ENCODE data around the gene ST3GAL2.

Gene ST3GAL2

DNA sequence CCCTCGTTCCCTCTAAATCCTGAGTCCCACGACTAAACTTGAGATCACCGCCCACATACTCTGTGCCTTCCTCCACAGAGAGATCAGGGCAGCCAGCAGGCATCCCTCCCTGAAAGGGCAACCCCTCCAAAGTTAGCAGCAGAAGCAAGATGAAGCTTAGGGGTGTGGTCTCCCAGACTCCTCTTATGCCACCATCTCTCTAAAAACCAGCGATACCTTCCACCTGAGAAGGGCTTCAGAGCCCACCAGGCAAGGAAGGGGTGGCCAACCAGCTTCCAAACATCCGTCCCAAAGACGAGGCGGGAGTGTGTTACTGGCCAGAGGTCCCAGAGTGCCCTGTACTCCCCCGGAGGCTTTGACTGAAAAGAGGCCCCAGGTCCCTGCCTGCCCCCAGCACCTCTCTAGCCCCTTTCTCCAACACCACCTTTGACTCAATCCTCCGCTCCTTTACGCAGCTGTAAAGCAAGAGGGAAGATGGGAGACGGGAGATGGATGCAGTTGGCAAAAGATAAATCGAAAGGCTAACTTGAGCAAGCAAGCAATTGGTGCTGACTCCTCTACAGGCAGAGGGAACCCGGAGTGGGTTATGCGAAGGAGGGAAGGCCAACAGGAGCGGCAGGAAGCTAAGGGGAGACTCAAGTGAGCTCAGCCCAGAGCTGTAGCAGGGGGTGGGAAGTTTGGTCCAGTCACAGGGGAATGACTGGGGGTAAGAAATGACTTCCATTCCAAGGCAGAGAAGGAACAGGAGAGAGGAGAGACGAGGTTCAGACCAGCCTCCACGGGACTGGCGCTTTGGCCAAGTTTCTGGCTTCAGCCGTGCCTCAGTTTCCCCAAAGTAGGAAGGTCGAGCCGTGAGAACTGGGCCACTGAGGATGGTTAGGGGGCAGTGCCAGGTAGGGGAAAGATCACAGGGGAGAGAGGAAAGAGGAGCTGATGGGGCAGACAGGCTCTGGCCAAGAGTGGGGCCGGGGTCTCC is 1.0 kb downstream of the ST3GAL2 start:
- DNase-seq (ENCODE audit: low spot score) = no peak

DNA sequence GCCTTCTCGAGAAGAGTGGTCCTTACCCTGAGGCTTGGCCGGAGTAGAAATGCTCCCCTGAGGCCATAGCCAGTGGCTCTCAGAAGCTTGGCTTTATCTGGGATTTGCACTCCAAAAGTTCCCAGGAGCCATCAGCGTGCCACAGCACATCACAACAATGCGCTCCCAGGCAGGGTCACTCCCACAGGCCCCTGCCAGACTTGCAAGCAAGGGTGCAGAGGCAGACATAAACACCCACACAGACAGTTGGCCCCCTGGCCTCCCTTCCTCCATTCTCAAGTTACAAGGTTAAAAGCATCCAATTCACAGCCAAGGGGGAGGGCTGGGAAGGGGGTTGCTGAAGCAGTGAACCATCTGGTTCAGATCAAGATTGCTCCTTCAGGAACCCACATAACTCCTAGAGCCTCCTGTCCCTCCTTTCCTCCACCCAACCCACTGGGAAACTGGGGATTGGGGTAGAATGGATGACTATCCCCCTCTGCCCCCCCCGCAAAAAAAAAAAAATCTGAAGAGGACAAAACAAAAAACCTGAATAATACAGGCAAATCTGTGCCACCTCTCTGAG is 1.8 kb downstream of the ST3GAL2 start:
- no peak for DNase-seq (ENCODE audit: low spot score)

DNA sequence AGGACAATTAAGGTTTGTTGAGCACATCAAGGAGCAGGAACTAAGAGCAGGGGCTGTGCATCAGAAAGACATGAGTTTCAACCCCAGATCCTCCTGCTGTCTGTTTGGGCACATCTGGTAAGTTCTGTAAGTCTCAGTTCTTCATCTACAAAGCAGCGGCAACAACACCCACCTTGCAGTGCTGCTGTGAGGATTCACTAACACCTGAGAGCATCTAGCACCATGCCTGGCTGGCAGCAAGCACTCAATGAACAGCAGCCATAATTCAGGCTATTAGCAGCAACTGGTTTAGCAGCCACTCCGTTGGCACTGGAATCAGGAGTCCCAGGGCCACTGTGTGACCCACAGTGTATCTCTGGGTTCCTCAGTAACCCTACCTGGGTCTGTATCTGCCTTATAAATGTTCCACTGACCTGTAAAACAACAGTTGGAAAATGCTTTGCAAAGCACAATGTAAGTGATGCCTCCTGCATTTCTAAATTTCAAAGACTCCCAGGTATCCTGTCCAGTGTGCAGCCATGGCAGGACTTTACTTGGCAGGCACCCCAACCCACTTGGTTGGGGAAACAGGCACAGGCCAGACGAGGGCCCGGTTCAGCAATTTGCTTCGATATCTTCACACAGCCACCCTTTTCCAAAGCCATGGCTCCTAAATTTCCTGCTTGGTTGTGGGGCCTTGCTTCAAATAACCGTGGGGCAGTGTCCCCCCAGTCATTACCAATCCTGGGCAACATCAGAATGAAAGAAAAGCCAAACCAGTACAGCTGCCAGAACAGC is 4.2 kb downstream of the ST3GAL2 start:
- DNase-seq (ENCODE audit: low spot score) = no peak

DNA sequence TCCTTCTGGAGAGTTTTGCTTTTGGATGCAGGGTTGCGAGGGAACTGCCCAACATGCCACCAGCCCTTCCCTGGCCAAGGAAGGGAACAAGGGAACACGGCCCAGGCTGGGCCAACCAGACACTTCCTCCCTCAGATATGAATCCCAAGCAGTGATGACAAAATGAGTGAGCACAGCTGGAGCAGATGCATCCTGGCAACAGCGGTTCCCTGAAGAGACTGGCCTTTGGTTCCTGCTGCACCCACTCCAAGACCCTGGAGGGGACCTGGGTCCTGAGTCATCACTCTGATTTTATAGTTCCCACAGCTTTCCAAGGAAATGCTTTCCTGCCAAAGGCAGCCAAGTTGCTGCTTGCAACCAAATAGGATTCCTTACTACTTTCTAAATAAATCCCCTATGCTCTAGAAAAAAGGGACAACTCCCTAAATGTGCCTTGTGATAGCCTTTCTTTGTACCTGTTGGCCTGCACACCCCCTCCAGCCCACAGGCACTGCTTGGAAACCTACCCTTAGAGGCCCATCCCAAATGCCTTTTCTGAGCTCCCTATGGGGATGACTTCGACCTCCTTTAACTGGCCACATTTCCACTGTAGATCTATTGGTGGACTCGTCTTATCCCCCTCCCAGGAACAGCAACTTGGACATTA is 5.3 kb downstream of the ST3GAL2 start:
- peak; percentile 90 for DNase-seq (ENCODE audit: low spot score)

DNA sequence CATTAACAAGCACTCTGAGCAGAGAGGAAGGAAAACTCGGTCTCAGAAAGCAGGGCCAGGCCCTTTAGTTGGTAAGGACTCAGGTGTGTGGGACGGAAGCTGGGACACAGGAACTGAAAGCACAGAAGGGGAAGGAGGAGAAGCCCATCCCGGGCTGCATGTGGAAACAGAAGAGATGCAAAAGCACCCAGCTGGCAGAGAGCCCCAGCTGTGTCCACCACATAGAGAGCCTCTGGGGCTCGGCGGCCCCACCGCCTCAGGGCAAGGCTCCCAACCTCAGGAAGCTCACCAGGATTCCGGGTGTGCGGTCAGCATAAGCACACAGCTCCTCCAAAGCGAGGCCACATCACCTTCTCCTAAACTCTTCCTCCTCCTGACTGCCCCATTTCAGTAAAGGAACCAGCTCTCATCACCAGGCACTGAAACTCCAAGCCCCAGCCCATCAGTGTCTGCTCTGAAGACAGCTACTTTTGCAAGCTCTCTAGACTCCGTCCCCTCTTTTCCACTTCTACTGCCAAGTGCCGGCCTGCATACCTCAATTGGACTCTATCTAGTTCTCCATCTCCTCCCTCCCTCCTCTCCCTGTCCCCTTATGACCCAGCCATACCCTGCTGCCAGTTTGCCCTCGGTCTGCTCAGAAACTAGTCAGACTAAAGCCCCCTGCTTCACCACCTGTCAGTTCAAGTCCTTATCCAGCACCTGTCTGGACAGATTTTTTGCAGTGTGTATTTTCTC is 6.0 kb downstream of the ST3GAL2 start:
- DNase-seq (ENCODE audit: low spot score) = no peak

DNA sequence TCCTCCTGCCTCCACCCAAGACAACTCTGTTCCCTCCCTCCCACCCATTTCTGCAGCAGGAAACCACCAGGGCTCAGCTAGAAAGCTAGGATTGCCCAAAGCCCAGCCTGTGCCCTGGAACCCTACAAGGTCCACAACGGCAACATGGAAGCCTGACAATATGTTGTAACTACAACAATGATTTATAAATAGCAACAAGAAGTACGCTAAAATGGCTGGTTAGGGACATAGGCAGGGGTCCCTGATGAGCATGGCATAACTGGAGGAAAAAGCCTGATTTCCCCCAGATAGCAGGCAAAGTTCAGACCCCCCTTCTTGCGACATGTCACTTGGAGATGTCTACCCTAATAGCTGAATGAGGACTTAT is 6.6 kb downstream of the ST3GAL2 start:
- no peak for DNase-seq (ENCODE audit: low spot score)

DNA sequence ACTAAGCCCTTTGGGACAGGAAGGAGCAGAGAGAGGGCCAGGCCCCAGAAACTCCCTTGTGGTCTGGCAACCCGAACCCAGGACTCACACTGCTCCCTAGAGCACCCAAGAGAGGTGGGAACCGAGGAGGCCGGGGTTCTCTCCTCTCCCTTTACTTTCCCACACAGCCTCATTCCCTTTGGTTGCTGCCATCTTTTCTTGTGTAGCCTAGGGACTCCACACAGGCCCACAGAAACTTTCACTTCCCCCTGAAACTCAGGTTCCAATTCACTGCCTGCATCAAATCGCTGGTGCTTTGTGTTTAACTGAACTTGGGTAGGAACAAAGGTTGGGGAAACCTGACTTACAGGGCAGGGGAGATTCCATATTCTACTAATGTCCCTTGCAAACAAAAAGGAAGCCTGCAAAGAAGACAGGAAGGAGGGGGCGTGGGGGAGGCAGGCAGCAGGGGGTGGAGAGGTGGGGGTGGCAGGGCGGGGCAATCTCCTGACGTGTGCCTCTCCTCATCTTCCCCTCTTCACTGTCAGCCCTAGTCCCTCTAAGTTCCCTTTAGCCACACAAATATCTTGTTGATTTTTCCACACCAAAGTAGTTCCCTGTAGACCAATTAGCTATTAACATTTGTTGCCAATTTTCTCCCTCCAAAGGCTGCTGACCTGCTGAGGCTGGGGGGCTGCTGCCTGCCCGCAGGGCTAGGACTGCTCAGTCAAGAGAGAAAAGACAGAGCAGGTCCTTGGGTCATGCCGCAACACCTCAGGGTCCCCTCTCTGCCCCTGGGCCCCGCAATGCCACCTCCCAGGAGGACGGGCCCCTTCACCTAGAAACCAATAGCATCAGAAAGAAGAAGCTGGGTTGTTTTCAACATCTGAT is 8.0 kb downstream of the ST3GAL2 start:
- DNase-seq (ENCODE audit: low spot score) = no peak

DNA sequence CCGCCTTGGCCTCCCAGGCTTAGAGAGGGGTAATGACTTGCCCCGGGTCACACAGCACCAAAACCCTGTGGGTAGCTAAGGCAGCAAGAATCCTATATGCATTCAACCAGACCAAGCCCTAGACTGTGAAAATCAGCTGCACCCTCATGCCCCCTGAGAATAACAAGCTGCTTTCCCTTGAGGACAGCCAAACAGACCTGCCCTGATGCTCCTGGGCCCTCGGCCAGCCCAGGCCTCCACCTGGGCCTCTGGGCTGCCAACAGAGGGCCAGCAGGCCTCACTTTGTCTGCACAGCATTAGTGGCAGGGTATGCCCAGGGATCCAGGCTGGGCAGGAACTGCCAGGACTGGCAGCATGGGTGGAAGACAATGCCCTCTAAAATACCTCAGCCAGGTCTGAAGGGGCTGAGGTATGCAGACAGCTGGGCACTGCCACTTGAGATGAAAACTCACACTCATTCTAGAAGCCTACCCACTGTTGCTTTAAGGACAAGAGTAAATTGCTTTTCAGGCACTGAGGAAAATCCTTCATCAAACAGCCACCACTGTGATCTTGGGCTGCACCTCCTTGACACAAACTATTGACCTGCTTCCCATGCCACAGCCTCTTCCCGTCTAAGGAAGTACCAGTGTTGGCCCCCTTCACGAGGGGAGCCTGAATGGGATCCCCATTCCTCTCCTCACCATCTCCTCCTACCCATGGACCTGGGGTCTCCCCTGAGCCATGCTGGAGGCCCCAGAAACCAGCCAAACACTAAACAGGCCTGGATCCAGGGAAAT is 8.8 kb downstream of the ST3GAL2 start:
- DNase-seq (ENCODE audit: low spot score) = no peak

DNA sequence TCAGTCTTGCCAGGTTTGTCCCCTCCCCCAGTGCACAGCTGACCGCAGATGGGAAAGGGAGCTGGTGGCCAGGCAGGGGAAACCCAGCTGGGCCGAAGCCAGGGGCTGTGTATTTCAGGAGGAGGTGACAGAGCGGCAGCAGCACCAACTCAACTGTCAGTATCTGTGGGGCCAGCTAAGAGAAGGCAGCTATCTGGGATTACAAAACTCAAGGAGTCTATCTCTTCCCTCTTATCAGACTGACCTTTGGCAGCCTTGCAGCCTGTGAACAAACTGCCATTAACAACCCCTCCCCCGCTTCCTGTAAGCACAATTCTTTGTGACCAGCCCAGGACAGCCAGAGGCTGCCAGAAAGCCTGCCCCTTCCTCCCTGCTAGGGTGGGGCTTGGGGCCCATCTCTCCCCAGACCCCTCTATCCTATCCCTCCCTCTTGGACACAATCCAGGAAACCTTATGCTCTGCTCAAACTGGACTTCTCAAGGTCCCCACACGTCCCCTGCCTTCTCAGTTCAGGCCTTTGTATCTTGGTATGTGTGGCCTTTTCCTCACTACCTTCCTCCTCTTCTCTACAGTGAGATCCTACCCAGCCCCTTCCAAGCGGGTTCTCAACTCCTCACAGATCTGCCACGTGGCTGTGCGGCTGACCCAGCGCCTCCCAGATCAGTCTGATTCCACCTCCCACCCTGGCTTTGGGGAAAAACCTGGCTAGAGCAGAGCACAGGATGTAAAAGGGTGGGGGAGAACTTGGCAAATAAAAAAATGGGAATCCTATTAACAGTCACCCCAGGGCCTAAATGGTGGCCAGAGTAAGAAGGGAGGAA is 10.5 kb downstream of the ST3GAL2 start:
- DNase-seq (ENCODE audit: low spot score) = peak; percentile 89

DNA sequence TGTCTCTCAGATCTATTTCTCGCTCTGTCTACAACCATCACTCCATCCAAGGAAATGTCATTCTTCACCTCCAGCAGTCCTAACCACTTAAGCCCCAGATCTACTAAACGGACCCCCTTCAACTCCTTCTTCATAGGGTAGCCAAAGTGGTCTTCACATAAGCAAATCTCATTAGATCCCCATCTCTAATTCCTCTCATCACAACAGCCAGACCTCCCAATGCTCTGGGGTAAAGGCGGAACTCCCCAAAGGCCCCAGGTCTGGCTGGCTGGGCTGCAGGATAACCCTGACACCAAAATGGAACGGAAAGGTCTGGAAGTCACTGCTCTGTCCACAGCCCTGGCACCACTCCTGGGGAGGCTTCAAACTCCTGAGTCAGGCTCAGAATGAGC is 11.1 kb downstream of the ST3GAL2 start:
- DNase-seq (ENCODE audit: low spot score) = no peak

DNA sequence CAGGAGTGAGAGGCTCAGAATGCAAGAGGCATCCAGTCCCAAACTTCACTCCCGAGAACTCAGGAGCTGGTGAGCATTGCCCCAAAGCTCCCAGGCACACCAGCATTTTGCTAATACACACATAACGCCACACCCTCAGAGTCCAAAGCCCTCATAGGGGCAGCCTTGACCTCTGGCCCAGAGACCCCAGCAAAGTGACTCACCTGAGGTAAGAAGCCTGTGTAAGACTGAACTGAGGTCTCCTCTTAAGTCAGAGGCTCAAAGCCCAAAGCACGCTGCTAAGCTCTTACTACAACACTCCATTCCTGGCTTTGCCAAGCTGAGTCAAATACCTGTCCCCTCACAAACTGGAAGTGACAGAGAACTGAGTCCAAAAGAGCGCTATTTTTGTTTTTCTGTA is 16.4 kb downstream of the ST3GAL2 start:
- no peak for DNase-seq (ENCODE audit: low spot score)

DNA sequence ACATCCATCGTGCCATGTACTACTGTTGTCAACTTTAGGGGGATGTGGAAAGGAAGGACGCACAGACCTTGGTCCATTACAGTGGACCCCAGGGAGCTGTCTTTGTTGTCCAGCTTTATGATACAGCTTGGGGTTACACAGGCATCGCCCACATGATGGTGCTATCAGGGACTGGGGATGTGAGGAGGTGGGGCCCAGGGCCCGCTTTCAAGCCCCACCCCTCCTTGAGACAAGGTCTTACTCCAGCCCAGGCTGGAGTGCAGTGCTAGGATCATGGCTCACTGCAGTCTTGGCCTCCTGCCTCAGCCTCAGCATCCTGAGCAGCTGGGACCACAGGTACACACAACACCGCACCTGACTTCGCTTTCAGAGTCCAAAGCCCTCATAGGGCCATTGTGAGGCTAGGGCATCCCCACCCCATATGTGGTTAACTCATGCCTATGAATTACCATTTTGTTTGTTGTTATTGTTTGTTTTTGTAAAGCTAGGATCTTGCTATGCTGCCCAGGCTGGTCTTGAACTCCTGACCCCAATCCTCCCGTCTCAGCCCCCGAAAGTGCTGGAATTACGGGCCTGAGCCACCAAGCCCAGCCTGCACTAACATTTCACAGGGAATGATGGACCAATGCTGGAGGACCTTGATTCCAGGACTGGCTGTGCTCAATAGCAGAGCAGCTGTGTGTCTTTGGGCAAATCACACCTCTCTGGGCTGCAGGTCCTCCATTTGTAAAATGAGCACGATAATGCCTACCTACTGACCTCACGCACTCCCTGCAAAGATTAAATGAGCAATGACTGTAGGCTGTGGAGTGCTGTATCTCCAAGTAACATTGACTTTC is 17.2 kb downstream of the ST3GAL2 start:
- DNase-seq (ENCODE audit: low spot score) = no peak

DNA sequence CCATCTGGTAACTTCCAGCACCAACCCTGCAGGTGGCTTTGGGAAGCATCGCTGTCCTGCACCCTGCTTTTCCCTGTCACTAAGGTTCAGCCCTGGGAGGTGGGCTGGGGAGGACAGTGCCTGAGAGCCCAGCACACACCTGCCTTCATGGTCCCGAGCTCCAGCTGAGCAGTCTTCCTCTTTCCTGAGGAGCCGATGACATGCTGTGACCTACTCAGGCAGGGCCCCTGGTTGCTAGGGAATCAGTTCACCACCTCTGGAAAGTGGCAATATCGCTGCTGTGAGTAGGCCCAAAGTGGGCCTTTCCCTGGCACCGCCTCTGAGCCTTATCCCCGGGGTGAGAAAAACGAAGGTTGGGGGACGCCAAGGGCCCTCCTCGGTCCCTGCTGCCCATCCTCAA is 17.9 kb downstream of the ST3GAL2 start:
- DNase-seq (ENCODE audit: low spot score) = no peak

DNA sequence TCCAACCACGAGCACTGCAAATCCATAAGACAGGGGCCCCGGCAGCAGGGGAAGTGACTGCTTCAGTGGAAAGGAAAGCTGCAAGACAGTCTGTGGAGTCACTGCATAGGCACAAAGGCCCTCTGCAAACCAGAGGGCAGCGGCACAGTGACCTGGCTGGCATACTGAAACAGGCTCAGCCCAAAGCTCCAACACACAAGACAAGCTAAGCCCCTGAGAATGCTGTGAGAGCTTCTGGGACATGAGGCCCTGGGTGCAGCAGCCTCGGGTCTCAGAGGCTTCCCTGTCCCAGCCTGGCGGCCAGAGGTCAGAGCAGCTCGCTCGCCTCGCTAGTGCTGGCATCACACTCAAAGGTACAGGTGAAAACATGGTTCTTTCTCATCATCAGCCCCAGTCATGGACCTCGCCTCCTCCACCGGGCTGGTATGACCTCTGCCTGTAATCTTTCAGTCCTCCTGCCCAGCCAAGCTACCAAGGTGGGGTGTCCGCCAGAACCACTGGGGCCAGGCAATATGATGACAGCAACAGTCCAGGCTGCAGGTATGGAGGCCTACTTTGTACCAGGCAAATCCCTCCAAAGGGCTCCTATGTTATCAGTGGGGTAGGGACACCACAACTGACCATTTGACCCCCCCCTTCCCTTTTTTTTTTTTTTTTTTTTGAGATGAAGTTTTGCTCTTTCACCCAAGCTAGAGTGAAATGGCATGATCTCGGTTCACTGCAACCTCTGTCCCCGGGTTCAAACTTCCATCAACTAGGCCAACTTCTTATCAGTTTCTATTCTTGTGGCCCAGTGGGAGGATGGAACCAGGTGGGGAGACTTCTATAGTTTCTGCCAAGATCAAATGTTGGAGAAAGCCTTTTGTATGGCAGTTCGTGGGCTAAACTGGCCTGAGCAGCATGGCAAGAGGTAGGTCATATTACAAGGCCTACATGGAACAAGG is 19.2 kb downstream of the ST3GAL2 start:
- DNase-seq (ENCODE audit: low spot score) = no peak

DNA sequence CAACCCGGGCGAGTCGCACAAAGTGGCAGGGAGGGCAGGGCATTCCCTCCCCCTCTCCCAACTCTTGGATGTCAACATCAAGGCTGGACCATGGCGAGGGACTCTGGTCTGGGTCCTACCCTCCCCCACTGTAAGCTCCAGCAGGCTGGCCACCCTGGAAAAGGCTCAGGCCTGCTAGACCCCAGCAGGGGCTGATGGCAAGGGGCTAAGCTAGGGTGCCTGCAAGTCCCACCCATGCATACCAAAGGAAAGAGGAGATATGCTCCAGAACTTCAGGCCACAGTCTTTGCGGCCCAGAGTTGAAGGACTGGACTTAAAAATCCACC is 19.9 kb downstream of the ST3GAL2 start:
- DNase-seq (ENCODE audit: low spot score) = no peak

DNA sequence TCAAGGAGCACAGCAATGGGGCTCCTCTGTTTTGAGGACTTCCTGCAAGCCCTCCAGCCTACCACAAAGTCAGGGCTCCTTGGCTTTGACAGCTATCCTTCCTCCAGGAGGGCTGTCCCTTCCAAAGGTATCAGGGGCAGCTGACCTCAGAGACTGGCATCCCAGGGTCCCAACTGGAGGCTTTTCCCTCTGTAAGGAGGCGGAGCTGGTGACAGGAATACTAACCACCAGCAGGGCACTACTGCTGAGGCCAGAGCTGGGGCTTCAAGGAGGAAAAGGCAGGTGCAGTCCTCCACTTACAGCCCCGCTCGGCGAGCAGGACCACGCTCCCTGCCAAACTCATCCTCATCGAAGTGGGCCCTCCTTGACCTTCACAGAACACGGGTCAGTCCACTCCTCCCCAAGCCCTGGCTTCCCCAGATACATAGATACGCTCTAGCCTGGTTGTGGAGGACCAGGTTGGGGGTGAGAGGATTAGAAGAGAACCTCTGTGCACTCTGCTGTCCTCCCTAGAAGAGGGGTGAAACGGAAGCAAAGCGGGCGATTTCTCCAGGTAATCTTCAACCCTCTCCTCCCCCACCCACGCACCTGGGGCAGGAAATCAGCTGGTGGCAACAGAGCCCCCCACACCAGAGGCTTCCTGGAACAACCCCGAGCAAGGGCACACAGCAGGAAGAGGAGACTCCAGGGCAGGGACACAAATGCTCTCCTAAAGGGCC is 20.5 kb downstream of the ST3GAL2 start:
- no peak for DNase-seq (ENCODE audit: low spot score)

Data from kidney capillary endothelial cell (primary cell).